HepG2 (cell line): Measurements from ENCODE around the gene SLC26A3.

Experiments used
- ARHGAP35 ChIP-seq: sonication (generic); formaldehyde crosslinking; IDR thresholded peaks from 2 replicates; pipeline ENCODE4 v1.9.0; 2022; ENCODE audit warnings: mild to moderate bottlenecking, inconsistent platforms, moderate library complexity, missing genetic modification reagents, borderline replicate concordance
- CTCF ChIP-seq: sonication (generic); formaldehyde crosslinking; IDR thresholded peaks from 2 replicates; pipeline ENCODE4 v1.5.0; 2020; ENCODE audit warnings: mild to moderate bottlenecking, missing genetic modification reagents, moderate library complexity
- HDAC2 ChIP-seq: sonication (generic); formaldehyde crosslinking; IDR thresholded peaks from 2 replicates; pipeline ENCODE4 v1.4.0; 2020; ENCODE audit warnings: missing genetic modification reagents
- SMC3 ChIP-seq: IDR thresholded peaks from 2 replicates; pipeline ENCODE4 v1.6.1; 2011; ENCODE audit warnings: low read length, improper control_type of control experiment
- ZBTB42 ChIP-seq: sonication (generic); formaldehyde crosslinking; IDR thresholded peaks from 2 replicates; pipeline ENCODE4 v1.5.0; 2020; ENCODE audit warnings: mild to moderate bottlenecking, missing genetic modification reagents
- ZNF160 ChIP-seq: sonication (generic); formaldehyde crosslinking; IDR thresholded peaks from 2 replicates; pipeline ENCODE4 v1.8.0; 2022; ENCODE audit warnings: mild to moderate bottlenecking, inconsistent platforms, missing genetic modification reagents
- ZNF350 ChIP-seq: sonication (generic); formaldehyde crosslinking; IDR thresholded peaks from 2 replicates; pipeline ENCODE4 v1.4.0; 2020; ENCODE audit warnings: mild to moderate bottlenecking, low read depth, missing genetic modification reagents, borderline replicate concordance
- ZSCAN5A ChIP-seq: sonication (generic); formaldehyde crosslinking; IDR thresholded peaks from 2 replicates; pipeline ENCODE4 v1.8.0; 2022; ENCODE audit warnings: mild to moderate bottlenecking, missing genetic modification reagents, borderline replicate concordance
- TF ChIP-seq, protein P1 (sequence below): sonication (generic); formaldehyde crosslinking; IDR thresholded peaks from 2 replicates; pipeline ENCODE4 v1.4.0; 2020; ENCODE audit warnings: missing genetic modification reagents
- TF ChIP-seq, protein P2 (sequence below): sonication (generic); formaldehyde crosslinking; IDR thresholded peaks from one replicate; pipeline ENCODE4 v1.5.1; 2020; ENCODE audit warnings: mild to moderate bottlenecking, missing genetic modification reagents; ENCODE audit errors: not compliant biosample characterization
- TF ChIP-seq, protein P3 (sequence below): sonication (generic); formaldehyde crosslinking; IDR thresholded peaks from 2 replicates; pipeline ENCODE4 v1.5.0; 2020; ENCODE audit warnings: missing genetic modification reagents, mild to moderate bottlenecking, borderline replicate concordance

GRCh38 chr7:107728276-107728675 lies 74.7 kb downstream of the SLC26A3 start:
- TF ChIP-seq, protein P1, sequence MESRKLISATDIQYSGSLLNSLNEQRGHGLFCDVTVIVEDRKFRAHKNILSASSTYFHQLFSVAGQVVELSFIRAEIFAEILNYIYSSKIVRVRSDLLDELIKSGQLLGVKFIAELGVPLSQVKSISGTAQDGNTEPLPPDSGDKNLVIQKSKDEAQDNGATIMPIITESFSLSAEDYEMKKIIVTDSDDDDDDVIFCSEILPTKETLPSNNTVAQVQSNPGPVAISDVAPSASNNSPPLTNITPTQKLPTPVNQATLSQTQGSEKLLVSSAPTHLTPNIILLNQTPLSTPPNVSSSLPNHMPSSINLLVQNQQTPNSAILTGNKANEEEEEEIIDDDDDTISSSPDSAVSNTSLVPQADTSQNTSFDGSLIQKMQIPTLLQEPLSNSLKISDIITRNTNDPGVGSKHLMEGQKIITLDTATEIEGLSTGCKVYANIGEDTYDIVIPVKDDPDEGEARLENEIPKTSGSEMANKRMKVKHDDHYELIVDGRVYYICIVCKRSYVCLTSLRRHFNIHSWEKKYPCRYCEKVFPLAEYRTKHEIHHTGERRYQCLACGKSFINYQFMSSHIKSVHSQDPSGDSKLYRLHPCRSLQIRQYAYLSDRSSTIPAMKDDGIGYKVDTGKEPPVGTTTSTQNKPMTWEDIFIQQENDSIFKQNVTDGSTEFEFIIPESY (CRISPR knock-in tag), result no peak
- TF ChIP-seq ZSCAN5A (CRISPR knock-in tag), result no peak
- TF ChIP-seq ARHGAP35 (CRISPR knock-in tag), result no peak
- no peak for TF ChIP-seq SMC3
- TF ChIP-seq, protein P2, sequence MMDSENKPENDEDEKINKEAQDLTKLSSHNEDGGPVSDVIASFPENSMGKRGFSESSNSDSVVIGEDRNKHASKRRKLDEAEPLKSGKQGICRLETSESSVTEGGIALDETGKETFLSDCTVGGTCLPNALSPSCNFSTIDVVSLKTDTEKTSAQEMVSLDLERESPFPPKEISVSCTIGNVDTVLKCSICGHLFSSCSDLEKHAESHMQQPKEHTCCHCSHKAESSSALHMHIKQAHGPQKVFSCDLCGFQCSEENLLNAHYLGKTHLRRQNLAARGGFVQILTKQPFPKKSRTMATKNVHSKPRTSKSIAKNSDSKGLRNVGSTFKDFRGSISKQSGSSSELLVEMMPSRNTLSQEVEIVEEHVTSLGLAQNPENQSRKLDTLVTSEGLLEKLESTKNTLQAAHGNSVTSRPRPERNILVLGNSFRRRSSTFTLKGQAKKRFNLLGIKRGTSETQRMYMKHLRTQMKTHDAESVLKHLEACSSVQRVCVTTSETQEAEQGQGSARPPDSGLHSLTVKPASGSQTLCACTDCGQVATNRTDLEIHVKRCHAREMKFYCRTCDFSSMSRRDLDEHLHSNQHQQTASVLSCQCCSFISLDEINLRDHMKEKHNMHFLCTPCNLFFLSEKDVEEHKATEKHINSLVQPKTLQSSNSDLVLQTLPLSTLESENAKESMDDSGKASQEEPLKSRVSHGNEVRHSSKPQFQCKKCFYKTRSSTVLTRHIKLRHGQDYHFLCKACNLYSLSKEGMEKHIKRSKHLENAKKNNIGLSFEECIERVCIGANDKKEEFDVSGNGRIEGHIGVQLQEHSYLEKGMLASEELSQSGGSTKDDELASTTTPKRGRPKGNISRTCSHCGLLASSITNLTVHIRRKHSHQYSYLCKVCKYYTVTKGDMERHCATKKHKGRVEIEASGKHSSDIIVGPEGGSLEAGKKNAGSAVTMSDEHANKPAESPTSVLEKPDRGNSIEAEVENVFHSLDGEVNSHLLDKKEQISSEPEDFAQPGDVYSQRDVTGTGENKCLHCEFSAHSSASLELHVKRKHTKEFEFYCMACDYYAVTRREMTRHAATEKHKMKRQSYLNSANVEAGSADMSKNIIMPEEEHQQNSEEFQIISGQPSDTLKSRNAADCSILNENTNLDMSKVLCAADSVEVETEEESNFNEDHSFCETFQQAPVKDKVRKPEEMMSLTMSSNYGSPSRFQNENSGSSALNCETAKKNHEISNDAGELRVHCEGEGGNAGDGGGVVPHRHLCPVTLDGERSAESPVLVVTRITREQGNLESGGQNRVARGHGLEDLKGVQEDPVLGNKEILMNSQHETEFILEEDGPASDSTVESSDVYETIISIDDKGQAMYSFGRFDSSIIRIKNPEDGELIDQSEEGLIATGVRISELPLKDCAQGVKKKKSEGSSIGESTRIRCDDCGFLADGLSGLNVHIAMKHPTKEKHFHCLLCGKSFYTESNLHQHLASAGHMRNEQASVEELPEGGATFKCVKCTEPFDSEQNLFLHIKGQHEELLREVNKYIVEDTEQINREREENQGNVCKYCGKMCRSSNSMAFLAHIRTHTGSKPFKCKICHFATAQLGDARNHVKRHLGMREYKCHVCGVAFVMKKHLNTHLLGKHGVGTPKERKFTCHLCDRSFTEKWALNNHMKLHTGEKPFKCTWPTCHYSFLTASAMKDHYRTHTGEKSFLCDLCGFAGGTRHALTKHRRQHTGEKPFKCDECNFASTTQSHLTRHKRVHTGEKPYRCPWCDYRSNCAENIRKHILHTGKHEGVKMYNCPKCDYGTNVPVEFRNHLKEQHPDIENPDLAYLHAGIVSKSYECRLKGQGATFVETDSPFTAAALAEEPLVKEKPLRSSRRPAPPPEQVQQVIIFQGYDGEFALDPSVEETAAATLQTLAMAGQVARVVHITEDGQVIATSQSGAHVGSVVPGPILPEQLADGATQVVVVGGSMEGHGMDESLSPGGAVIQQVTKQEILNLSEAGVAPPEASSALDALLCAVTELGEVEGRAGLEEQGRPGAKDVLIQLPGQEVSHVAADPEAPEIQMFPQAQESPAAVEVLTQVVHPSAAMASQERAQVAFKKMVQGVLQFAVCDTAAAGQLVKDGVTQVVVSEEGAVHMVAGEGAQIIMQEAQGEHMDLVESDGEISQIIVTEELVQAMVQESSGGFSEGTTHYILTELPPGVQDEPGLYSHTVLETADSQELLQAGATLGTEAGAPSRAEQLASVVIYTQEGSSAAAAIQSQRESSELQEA, result no peak
- TF ChIP-seq ZNF350, result no peak
- TF ChIP-seq, protein P3, sequence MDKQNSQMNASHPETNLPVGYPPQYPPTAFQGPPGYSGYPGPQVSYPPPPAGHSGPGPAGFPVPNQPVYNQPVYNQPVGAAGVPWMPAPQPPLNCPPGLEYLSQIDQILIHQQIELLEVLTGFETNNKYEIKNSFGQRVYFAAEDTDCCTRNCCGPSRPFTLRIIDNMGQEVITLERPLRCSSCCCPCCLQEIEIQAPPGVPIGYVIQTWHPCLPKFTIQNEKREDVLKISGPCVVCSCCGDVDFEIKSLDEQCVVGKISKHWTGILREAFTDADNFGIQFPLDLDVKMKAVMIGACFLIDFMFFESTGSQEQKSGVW (CRISPR knock-in tag), result no peak
- no peak for TF ChIP-seq ZBTB42 (CRISPR knock-in tag)
- no peak for TF ChIP-seq HDAC2 (CRISPR knock-in tag)
- TF ChIP-seq CTCF (CRISPR knock-in tag), result no peak
- TF ChIP-seq ZNF160 (CRISPR knock-in tag), result no peak
